Measurements from ENCODE around the gene HOXB5. TPM values are rescaled to one million over a fixed set of nuclear protein-coding genes. Genes with fewer than 3 reads are reported as not detected.

HOXB5 gene
- total and polyA plus RNA-seq, 5 donors from 2014 or later = not detected

DNA sequence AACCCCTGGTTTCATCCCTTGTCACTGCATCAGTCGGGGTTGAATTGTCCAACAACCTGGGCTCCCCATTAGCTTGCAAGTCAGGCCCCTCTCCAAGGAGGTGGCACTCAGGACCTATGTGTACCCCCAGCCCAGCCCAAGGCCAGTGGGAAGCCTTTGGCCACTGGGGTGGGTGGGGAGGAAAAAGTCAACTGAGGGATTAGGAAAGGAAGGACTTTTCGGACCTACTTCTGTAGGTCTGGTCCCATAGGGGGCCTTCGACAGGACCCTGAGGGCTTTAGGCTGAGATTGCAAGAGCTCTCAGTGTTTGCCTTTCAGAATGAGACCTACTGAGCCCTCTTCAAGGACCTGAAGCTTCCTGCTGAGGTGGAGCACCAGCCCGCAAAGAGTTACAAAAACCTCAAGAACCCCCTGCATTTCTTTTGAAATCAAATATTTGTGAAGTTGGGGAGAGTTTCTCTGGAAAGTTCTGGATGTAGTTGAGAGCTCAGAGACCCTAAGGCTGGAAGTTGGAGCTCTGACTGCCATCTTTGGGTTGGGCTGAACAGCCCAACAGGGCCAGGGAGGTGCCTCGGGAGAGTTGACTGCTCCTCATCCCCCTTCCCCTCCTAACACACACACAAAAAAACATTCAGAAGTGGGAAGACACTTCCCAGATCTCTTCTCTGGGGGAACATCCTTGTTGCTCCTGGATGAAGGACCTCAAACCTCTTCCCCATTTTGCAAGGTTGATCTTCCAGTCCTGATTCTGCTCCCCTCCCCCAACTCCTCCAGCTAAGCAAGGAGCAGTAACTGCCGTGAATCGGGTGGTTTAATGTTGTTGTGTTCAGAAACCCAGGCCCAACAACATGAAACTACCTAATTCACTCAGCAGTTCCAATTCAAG is 38.4 kb upstream of the HOXB5 start:
- no peak overlapping the region for H3K27ac ChIP-seq (ENCODE audit: insufficient read depth, low read length, poor library complexity, severe bottlenecking)
- no peak overlapping the region for H3K4me3 ChIP-seq (ENCODE audit: low read depth, low read length)
- DNase-seq (no peak), ATAC-seq (ENCODE audit: low read depth in 2 of 2) (no peak)
- H3K4me1 Mint-ChIP-seq = peaks cover 4 to 21% (median 11%) of the 10 kb centered on the region in 4 donors
- H3K4me3 Mint-ChIP-seq = peak overlapping the region in 1 of 4 donors; percentile 67
- H3K27me3 ChIP-seq (ENCODE audit: control insufficient read depth, insufficient read depth, low read length) = peaks cover 65% of the 10 kb centered on the region
- H3K36me3 ChIP-seq (ENCODE audit: control insufficient read depth, insufficient read depth, low read length) = no peaks in the 10 kb centered on the region
- peaks cover 5% of the 10 kb centered on the region for H3K36me3 Mint-ChIP-seq
- H3K27me3 Mint-ChIP-seq = peaks cover 97% of the 10 kb centered on the region
- no peaks in the 10 kb centered on the region for H3K9me3 ChIP-seq (ENCODE audit: control insufficient read depth in 2 of 2, low read length in 2 of 2)
- peaks cover 17% of the 10 kb centered on the region for H3K4me1 ChIP-seq (ENCODE audit: control insufficient read depth, insufficient read depth, low read length, poor library complexity, severe bottlenecking)
- no peak overlapping the region for H3K27ac Mint-ChIP-seq
- H3K9me3 Mint-ChIP-seq = peaks cover 0 to 2% (median 0%) of the 10 kb centered on the region in 7 donors

DNA sequence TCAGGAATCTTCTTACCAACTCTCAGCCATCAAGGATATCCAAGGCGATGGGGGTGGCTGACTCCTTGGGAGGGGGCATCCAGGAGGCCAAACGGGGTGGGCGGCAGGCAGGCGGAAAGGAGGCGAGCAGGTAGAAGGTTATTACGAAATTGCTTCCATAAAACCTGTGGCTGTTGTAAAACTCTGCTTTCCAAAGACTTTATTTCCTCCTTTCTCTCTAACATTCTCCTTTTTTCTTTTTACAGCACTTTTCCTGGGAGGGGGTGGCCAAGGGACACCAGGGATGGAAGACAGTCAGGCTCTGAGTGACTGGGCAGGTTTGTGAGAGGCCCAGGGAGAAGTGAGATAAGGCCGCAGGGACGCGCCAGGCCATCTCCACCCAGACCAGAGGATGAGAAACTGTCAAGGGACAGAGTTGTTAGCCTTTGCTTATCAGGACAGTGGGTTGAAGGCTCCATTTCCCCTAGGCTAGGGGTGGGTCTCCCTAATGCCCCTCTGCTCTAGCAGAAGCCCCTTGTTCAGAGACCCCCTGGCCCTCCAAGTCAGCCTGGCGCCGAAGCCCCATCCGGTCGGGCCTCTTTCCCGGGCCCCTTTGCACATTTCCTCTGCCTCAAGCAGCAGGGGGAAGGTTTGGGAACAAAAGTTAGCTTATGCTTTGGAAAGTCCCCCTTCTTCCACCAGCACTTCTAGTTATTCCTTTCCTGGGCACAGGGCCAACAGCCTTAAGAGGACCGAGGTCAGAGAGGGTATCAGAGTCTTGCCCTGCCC is 37.5 kb upstream of the HOXB5 start:
- peaks cover 97% of the 10 kb centered on the region for H3K27me3 Mint-ChIP-seq
- Histone ChIP-seq H3K4me1 (ENCODE audit: control insufficient read depth, insufficient read depth, low read length, poor library complexity, severe bottlenecking) (peaks cover 16% of the 10 kb centered on the region), H3K9me3 (ENCODE audit: control insufficient read depth in 2 of 2, low read length in 2 of 2) (no peaks in the 10 kb centered on the region), H3K27me3 (ENCODE audit: control insufficient read depth, insufficient read depth, low read length) (peaks cover 64% of the 10 kb centered on the region), H3K4me3 (ENCODE audit: low read depth, low read length) (no peak overlapping the region), H3K27ac (ENCODE audit: insufficient read depth, low read length, poor library complexity, severe bottlenecking) (no peak overlapping the region), H3K36me3 (ENCODE audit: control insufficient read depth, insufficient read depth, low read length) (no peaks in the 10 kb centered on the region)
- H3K36me3 Mint-ChIP-seq = peaks cover 5% of the 10 kb centered on the region
- H3K9me3 Mint-ChIP-seq = peaks cover 0 to 2% (median 0%) of the 10 kb centered on the region in 7 donors
- peak overlapping the region in 1 of 4 donors; percentile 19 for H3K4me3 Mint-ChIP-seq
- H3K4me1 Mint-ChIP-seq = peaks cover 4 to 22% (median 13%) of the 10 kb centered on the region in 4 donors
- H3K27ac Mint-ChIP-seq = no peak overlapping the region
- no peak for DNase-seq
- ATAC-seq (ENCODE audit: low read depth in 2 of 2) = no peak

DNA sequence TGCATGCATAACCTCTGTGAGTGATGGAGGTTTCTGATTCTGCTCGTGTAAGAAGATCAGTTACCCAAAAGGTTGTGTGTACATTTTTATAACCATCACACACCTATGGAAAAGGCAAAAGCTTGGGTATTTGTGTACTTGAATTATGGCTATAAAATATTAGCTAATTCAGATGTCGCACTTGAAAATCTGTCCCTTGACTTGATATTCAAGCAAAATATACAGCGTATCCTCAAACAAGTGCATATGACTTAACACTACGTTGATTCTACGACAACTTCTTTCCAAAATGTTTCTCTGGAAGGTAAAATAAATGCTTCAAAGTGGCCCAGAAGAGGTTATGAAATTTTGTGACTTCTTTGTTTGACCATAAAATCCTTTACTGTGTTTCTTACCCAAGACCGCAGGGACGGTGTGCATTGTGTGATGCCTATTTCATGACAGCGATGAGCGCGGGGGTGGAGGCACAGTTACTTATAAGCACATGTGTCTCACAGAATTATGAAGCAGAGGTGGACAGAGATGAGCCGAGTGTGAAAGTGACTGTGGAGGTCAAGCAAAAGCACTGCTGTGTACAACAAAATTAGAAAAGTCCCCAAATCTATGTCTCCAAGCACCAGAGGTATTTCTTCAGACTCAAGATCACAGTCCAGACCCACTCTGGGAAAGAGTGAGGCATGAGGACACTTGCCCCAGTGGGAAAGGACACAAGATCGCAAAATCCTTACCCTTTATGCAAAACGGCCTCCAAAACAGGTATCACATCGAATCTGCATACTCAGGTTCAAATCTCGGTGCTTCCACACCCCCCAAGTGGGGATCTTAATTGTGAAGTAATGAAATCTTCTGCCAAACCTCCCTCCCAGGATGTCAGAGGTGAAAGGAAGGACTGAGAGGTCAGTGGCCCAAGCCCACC is 36.7 kb upstream of the HOXB5 start:
- H3K4me1 Mint-ChIP-seq = peaks cover 4 to 28% (median 12%) of the 10 kb centered on the region in 4 donors
- no peak overlapping the region for H3K4me3 Mint-ChIP-seq
- H3K36me3 ChIP-seq (ENCODE audit: control insufficient read depth, insufficient read depth, low read length) = no peaks in the 10 kb centered on the region
- no peak overlapping the region for H3K27ac Mint-ChIP-seq
- peaks cover 90% of the 10 kb centered on the region for H3K27me3 Mint-ChIP-seq
- peaks cover 58% of the 10 kb centered on the region for H3K27me3 ChIP-seq (ENCODE audit: control insufficient read depth, insufficient read depth, low read length)
- ATAC-seq (ENCODE audit: low read depth in 2 of 2) (no peak), DNase-seq (no peak)
- no peaks in the 10 kb centered on the region for H3K9me3 ChIP-seq (ENCODE audit: control insufficient read depth in 2 of 2, low read length in 2 of 2)
- H3K36me3 Mint-ChIP-seq = peaks cover 5% of the 10 kb centered on the region
- H3K9me3 Mint-ChIP-seq = peaks cover 0 to 2% (median 0%) of the 10 kb centered on the region in 7 donors
- H3K4me3 ChIP-seq (ENCODE audit: low read depth, low read length) = no peak overlapping the region
- H3K4me1 ChIP-seq (ENCODE audit: control insufficient read depth, insufficient read depth, low read length, poor library complexity, severe bottlenecking) = peaks cover 25% of the 10 kb centered on the region
- H3K27ac ChIP-seq (ENCODE audit: insufficient read depth, low read length, poor library complexity, severe bottlenecking) = no peak overlapping the region

DNA sequence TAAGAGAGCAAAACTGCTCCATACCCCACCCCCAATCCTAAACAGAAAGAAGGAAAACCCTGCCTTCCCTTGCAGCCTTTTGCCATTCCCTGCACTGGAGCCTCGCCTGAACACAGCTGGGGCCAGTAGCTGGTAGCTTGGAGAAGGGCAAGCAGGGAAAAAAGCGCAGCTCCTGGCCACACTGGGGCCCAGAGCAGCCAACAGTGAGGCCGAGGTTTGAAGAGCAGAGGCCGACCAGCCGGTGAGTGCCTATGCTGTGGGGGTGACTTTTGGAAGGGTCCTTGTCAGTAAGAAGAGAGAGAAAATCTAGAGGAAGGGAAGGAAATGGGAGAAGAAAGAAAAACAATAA is 35.8 kb upstream of the HOXB5 start:
- Histone ChIP-seq H3K4me3 (ENCODE audit: low read depth, low read length) (no peak overlapping the region), H3K9me3 (ENCODE audit: control insufficient read depth in 2 of 2, low read length in 2 of 2) (no peaks in the 10 kb centered on the region), H3K27me3 (ENCODE audit: control insufficient read depth, insufficient read depth, low read length) (peaks cover 52% of the 10 kb centered on the region), H3K36me3 (ENCODE audit: control insufficient read depth, insufficient read depth, low read length) (no peaks in the 10 kb centered on the region), H3K27ac (ENCODE audit: insufficient read depth, low read length, poor library complexity, severe bottlenecking) (no peak overlapping the region), H3K4me1 (ENCODE audit: control insufficient read depth, insufficient read depth, low read length, poor library complexity, severe bottlenecking) (peaks cover 34% of the 10 kb centered on the region)
- Mint-ChIP-seq H3K36me3 (peaks cover 5% of the 10 kb centered on the region), H3K4me1 (peaks cover 4 to 30% (median 13%) of the 10 kb centered on the region in 4 donors), H3K9me3 (peaks cover 0 to 2% (median 0%) of the 10 kb centered on the region in 7 donors), H3K27me3 (peaks cover 85% of the 10 kb centered on the region), H3K27ac (no peak overlapping the region), H3K4me3 (no peak overlapping the region)
- ATAC-seq (ENCODE audit: low read depth in 2 of 2) (no peak), DNase-seq (no peak)

DNA sequence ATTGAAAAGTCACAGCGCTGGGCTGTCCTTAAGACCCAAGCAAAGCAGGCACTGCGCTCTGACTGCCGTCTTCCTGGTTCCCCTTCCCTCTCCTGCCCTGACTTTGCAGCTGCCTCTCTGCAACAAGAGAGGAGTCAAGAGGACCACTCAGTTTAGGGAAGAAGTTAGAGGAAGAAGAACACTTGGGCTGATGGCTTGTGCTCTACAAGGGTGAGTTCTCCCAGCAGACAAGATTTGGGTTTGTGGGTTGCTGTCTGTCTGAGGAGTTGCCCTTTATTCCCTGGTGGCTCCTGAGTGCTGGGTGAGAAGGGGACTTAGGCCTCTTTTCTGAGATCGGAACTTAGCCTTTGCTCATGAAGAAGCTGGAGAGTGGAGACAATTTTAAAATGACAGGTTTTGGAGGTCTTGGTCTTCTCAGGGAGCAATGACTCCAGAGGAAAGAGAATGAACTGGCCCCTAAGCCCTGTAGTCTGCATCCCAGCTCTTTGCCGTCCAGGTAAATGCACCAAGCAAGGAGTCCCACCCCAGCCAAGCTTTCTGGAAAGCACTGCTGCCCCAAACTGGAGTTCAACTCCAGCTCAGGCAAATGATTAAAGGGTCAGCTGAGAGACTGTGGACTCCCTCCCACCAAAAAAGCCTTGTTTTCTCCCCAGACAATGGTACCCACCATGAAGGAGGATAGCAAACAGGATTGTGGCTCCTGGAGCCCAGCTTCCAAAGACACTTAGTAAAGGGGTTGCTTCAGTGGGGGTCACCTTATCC is 35.3 kb upstream of the HOXB5 start:
- H3K27me3 ChIP-seq (ENCODE audit: control insufficient read depth, insufficient read depth, low read length) = peaks cover 52% of the 10 kb centered on the region
- H3K4me3 ChIP-seq (ENCODE audit: low read depth, low read length) = no peak overlapping the region
- Mint-ChIP-seq H3K4me3 (peak overlapping the region in 1 of 4 donors; percentile 84), H3K9me3 (peaks cover 0 to 2% (median 0%) of the 10 kb centered on the region in 7 donors), H3K27me3 (peaks cover 85% of the 10 kb centered on the region), H3K36me3 (peaks cover 5% of the 10 kb centered on the region), H3K27ac (peak overlapping the region in 1 of 3 donors; percentile 77), H3K4me1 (peaks cover 4 to 29% (median 13%) of the 10 kb centered on the region in 4 donors)
- no peak overlapping the region for H3K27ac ChIP-seq (ENCODE audit: insufficient read depth, low read length, poor library complexity, severe bottlenecking)
- H3K9me3 ChIP-seq (ENCODE audit: control insufficient read depth in 2 of 2, low read length in 2 of 2) = no peaks in the 10 kb centered on the region
- DNase-seq (no peak), ATAC-seq (ENCODE audit: low read depth in 2 of 2) (no peak)
- H3K4me1 ChIP-seq (ENCODE audit: control insufficient read depth, insufficient read depth, low read length, poor library complexity, severe bottlenecking) = peaks cover 33% of the 10 kb centered on the region
- H3K36me3 ChIP-seq (ENCODE audit: control insufficient read depth, insufficient read depth, low read length) = no peaks in the 10 kb centered on the region

DNA sequence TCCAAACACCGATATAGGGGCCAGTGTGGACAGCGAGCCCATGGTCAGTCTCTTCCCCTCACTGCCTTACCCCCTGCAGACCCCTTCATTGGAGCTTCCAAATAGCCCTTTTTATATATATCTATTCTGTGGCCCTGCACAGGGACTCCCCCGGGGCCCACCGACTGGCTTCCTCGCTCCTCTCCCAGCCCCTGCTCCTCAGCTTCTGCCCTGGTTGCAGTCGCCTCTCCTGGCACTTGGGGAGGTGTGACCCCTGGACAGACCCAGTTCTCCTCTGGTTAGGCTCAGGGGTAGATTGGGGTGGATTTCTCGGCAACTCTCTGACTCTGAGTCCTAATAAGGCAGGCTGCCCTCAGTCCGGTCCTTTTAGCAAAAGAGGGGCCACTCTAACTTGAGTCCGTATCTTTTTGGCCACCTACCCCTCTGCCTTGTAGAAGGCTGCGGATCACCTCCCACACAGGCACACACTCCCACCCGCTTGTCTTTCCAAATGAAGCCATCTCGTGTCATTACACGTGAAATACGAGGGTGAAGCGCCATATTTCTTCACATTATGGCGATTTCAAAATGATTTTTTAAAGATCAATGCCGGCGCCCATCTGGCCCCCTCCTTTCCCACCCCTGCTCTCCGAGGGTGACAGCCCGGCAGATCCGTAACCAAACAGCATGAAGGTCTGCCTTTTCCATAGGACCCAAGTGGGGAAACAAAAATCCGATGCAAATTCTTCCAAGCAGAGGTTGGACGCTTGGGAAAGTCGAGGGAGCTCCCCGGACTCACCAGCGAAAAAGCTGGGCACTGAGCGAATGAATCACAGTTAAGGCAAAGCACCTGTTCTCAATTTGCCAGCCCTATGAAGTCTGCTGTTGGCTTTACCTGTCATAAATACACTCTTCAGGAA is 34.3 kb upstream of the HOXB5 start:
- H3K36me3 ChIP-seq (ENCODE audit: control insufficient read depth, insufficient read depth, low read length) = no peaks in the 10 kb centered on the region
- peaks cover 27% of the 10 kb centered on the region for H3K4me1 ChIP-seq (ENCODE audit: control insufficient read depth, insufficient read depth, low read length, poor library complexity, severe bottlenecking)
- H3K27me3 ChIP-seq (ENCODE audit: control insufficient read depth, insufficient read depth, low read length) = peaks cover 54% of the 10 kb centered on the region
- Mint-ChIP-seq H3K4me3 (peak overlapping the region in 1 of 4 donors; percentile 84), H3K4me1 (peaks cover 3 to 26% (median 12%) of the 10 kb centered on the region in 4 donors), H3K27ac (no peak overlapping the region), H3K27me3 (peaks cover 87% of the 10 kb centered on the region), H3K9me3 (peaks cover 0 to 2% (median 0%) of the 10 kb centered on the region in 7 donors), H3K36me3 (peaks cover 5% of the 10 kb centered on the region)
- no peak overlapping the region for H3K4me3 ChIP-seq (ENCODE audit: low read depth, low read length)
- ATAC-seq (ENCODE audit: low read depth in 2 of 2) (no peak), DNase-seq (no peak)
- H3K9me3 ChIP-seq (ENCODE audit: control insufficient read depth in 2 of 2, low read length in 2 of 2) = no peaks in the 10 kb centered on the region
- H3K27ac ChIP-seq (ENCODE audit: insufficient read depth, low read length, poor library complexity, severe bottlenecking) = no peak overlapping the region

Data from CD4-positive, CD25-positive, alpha-beta regulatory T cell (primary cell).